Hematopoietic multipotent progenitor cell treated with erythropoietin and hydrocortisone succinate and interleukin-3 and kit ligand, for 8 days (in vitro differentiated cells): Measurements from ENCODE around the gene SEC24C.
"Not testable (repeated sequence)": the region's sequence is repeated elsewhere in the genome, so short reads cannot be mapped to it uniquely, and the experiment has no call there.

Source experiments
- DNase-seq: peaks from one replicate; pipeline ENCODE4 v3.0.0-alpha.2; 2015

Gene SEC24C

GRCh38 chr10:73731588-73732375 lies 12.4 kb upstream of the SEC24C start:
- DNase-seq = no peak

- DNase-seq = no peak
Observed at GRCh38 chr10:73732426-73732825, 11.7 kb upstream of the SEC24C start.

GRCh38 chr10:73732931-73733623 lies 11.1 kb upstream of the SEC24C start:
- DNase-seq = no peak

GRCh38 chr10:73734028-73734720 lies 10.0 kb upstream of the SEC24C start:
- DNase-seq = no peak

GRCh38 chr10:73734796-73735305 lies 9.3 kb upstream of the SEC24C start:
- no peak for DNase-seq

GRCh38 chr10:73740501-73741254 lies 3.5 kb upstream of the SEC24C start:
- DNase-seq = not testable (repeated sequence)

GRCh38 chr10:73742454-73742734 lies 1.8 kb upstream of the SEC24C start:
- no peak for DNase-seq

- peak; percentile 16 for DNase-seq
Observed at GRCh38 chr10:73743327-73743904, 756 bp upstream of the SEC24C start.

- DNase-seq = peak; percentile 73
Observed at GRCh38 chr10:73744664-73744975, 448 bp downstream of the SEC24C start.

- DNase-seq = no peak
Observed at GRCh38 chr10:73746721-73747120, 2.5 kb downstream of the SEC24C start.

- DNase-seq = no peak
Observed at GRCh38 chr10:73750819-73751218, 6.6 kb downstream of the SEC24C start.

GRCh38 chr10:73756183-73756582 lies 12.0 kb downstream of the SEC24C start:
- peak; percentile 55 for DNase-seq

GRCh38 chr10:73758704-73759511 lies 14.7 kb downstream of the SEC24C start:
- no peak for DNase-seq

- no peak for DNase-seq
Observed at GRCh38 chr10:73759512-73760115, 15.4 kb downstream of the SEC24C start.

GRCh38 chr10:73761781-73762180 lies 17.6 kb downstream of the SEC24C start:
- no peak for DNase-seq

GRCh38 chr10:73762915-73763314 lies 18.7 kb downstream of the SEC24C start:
- no peak for DNase-seq

GRCh38 chr10:73763343-73763742 lies 19.2 kb downstream of the SEC24C start:
- DNase-seq = no peak

GRCh38 chr10:73765066-73765465 lies 20.9 kb downstream of the SEC24C start:
- DNase-seq = no peak

GRCh38 chr10:73768881-73769280 lies 24.7 kb downstream of the SEC24C start:
- DNase-seq = no peak

GRCh38 chr10:73769396-73769795 lies 25.2 kb downstream of the SEC24C start:
- DNase-seq = no peak

GRCh38 chr10:73771722-73772280 lies 27.6 kb downstream of the SEC24C start:
- peak; percentile 81 for DNase-seq
